Hypothalamus (tissue), 51 donors: ENCODE results near the gene MRPL11.
"Not testable (repeated sequence)": the region's sequence is repeated elsewhere in the genome, so short reads cannot be mapped to it uniquely, and the experiment has no call there.

Source experiments
- DNase-seq, 51 donors: peaks; one replicate each; lab custom pipeline; 2025; lab: John Stamatoyannopoulos, UW

The MRPL11 gene

GRCh38 chr11:66467756-66468155 lies 29.1 kb upstream of the MRPL11 start:
- peak in 14 of 51 donors; percentile 2 to 36 (median 18) for DNase-seq

DNA sequence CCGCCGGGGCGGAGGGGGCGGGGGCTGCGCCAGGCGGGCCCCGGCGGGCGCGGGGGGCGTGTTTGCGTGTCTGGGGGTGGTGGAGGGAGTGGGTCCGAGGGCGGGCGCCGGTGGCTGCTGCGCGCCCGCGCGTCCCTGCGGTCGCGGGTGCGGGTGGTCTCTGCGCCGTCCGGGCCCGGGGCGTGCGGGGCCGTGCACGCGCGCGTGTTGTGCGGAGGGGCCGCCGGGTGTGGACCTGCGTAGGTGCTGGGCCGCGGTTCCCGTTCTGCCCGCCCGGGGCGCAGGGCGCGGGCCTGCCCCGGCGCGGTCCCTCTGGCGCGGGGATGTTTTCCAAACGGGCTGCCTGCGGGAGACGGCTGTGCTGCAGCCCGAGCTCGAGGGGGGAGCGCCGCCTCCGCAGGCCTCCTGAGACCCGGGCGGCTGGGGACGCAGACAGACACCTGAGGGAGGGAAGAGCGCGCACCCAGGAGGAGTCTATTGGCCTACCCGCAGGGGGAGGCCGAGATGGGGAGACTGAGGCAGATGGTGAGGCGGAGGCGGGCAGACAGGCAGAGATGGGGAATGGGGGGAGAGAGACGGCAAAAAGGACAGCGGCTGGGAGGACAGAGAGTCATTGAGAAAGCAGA lies 28.5 kb upstream of the MRPL11 start:
- peak in 10 of 51 donors; percentile 13 to 58 (median 38) for DNase-seq

GRCh38 chr11:66466225-66467033 lies 27.8 kb upstream of the MRPL11 start, which contains the start of gene PELI3:
PELI3 (plus strand) TSS chr11:66466905; CDS start chr11:66468129, 1,224 bp downstream.
- DNase-seq: peak; percentile 38 to 98 (median 88)

DNA sequence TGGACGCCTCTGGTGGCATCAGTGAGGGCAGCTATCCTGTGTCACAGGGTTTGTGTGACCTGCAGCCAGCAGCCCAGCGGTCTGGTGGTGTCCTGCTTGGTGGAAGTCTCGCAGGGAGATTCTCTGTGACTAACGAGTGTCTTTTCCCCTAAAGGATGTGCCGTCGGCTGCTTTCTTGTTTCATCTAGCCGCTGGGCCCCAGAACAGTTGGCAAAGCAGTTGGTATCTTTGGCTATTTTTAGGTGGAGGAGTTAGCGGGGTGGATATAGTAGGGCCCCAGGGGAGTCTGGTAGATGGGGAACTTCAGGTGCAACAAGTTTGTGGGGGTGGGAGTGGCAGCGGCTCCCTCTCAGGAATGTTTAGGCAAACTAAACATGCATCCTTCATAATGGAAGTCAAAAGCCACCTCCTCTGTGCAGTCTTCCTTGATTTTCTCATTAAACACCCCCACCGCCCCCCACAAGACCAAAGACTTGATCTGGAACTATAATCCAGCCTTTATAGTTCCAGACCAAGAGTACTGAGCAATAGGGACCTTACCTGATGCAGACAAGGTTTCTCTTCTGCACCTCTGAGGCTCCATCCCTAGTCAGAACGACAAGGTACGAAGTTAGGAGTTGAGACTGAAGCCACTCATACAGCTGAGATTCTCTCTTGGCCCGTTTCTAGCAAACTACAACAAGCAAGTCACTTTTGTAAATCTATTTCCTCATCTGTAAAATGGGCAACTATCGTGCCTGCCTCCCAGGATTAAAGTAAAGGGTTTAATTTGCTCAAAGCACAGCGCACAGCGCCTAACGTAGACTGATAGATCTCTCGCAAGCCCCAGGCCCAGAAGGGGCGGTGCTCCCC lies 27.0 kb upstream of the MRPL11 start:
- no peak for DNase-seq

DNA sequence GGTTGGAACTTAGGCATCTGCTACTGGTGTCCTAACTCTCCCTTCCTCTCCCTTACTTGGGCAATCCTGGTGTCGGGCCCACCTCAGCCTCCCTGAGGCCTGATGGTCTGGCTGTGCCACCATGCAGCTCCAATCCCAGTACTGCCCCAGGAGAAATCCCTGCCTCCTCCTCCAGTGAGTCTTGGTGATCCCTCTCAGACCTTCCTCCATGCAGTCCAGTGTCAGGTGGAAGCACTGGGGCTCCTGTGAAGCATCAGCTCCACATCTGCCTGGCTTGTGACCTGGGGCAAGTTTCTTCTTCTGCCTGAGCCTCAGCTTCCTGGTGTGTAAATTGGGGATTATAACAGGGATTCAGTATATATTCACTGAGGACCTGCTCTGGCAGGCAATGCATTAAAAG lies 26.3 kb upstream of the MRPL11 start:
- no peak for DNase-seq

DNA sequence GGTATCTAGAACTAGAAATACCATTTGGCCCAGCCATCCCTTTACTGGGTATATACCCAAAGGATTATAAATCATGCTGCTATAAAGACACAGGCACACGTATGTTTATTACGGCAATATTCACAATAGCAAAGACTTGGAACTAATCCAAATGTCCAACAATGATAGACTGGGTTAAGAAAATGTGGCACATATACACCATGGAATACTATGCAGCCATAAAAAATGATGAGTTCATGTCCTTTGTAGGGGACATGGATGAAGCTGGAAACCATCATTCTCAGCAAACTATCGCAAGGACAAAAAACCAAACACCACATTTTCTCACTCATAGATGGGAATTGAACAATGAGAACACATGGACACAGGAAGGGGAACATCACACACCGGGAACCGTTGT lies 25.5 kb upstream of the MRPL11 start:
- not testable (repeated sequence) for DNase-seq

- DNase-seq: no peak
Observed at GRCh38 chr11:66462911-66463310, 24.3 kb upstream of the MRPL11 start.

DNA sequence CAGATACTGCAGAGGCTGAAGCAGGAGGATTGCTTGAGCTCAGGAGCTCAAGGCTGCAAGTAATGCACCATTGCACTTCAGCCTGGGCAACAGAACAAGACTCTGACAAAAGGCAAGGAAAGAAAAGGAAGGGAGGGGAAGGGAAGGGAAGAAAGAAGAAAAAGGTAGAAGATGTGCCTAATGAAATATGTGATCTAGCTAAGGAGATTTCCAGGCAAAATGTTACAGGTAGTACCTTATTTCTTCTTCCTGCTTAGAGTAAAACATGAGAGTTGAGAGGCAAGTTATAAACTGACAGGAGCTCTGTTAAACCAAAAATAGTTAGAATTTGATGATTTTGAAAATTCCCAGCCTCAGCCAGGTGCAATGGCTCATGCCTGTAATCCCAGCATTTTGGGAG lies 23.4 kb upstream of the MRPL11 start:
- no peak for DNase-seq

- DNase-seq: no peak
Observed at GRCh38 chr11:66459138-66459778, 20.6 kb upstream of the MRPL11 start.

DNA sequence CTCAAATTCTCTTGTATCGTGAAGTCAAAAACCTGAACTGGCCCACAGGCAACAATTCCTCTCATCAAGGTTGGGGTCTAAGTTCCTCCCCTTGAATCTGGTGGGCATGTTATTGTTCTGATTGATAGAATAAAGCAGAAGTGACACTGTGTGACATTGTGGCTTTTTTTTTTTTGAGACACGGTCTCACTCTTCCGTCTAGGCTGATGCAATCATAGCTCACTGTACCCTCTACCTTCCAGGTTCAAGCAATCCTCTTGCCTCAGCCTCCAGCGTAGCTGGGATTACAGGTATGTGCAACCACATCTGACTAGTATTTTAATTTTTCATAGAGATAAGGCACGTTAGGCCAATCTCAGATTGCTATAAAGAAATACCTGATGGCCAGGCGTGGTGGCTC lies 19.2 kb upstream of the MRPL11 start:
- DNase-seq: no peak

DNA sequence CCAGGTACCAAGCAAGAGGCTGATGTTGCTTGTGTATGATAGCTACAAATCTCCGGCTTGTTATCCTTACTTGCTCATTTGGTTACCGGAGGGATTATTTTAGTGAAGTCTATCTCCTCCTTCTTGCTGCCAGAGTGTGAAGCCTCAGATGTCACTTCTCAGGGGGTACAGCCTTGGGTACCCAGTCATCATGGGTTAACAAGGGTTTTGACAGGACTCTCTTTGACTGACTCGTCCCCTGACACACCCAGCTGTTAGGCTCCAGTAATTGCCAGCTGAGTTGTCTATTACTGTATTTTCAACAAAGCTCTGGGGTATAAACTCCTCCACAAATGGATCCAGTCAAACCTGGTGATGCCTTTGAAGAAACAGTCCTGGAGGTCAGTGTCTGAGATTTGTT lies 16.2 kb upstream of the MRPL11 start:
- DNase-seq: no peak

GRCh38 chr11:66454247-66454646 lies 15.6 kb upstream of the MRPL11 start:
- no peak for DNase-seq

GRCh38 chr11:66451663-66452062 lies 13.0 kb upstream of the MRPL11 start:
- DNase-seq: no peak

- no peak for DNase-seq
Observed at GRCh38 chr11:66450560-66450959, 11.9 kb upstream of the MRPL11 start.

GRCh38 chr11:66448523-66448922 lies 9.9 kb upstream of the MRPL11 start:
- no peak for DNase-seq

DNA sequence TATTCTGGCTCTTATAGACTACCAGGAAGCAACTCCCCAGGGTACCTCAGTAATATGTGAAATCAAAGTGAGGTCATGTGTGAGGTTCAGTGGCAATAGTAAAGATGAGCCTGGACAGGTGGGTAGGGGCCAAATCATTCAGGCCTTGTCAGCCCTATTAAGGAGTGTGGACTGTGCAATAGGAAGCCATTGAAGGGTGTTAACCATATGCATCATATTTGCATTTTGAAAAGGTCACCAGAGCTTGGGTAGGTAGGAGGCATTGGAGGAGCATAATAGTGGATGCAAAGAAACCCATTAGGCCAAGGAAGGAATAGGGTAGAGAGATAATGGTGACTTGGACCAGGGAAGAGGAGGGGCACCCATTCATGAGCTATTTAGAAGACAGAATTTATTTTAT lies 8.4 kb upstream of the MRPL11 start:
- DNase-seq: no peak

- DNase-seq: no peak
Observed at GRCh38 chr11:66443602-66444001, 5.0 kb upstream of the MRPL11 start.

DNA sequence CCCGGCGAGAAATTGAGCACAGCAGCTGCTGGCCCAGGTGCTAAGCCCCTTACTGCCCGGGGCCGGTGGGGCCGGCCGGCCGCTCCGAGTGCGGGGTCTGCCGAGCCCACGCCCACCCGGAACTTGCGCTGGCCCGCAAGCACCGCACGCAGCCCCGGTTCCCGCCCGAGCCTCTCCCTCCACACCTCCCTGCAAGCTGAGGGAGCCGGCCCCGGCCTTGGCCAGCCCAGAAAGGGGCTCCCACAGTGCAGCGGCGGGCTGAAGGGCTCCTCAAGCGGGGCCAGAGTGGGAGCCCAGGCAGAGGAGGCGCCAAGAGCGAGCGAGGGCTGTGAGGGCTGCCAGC lies 2.3 kb upstream of the MRPL11 start:
- DNase-seq: not testable (repeated sequence)

DNA sequence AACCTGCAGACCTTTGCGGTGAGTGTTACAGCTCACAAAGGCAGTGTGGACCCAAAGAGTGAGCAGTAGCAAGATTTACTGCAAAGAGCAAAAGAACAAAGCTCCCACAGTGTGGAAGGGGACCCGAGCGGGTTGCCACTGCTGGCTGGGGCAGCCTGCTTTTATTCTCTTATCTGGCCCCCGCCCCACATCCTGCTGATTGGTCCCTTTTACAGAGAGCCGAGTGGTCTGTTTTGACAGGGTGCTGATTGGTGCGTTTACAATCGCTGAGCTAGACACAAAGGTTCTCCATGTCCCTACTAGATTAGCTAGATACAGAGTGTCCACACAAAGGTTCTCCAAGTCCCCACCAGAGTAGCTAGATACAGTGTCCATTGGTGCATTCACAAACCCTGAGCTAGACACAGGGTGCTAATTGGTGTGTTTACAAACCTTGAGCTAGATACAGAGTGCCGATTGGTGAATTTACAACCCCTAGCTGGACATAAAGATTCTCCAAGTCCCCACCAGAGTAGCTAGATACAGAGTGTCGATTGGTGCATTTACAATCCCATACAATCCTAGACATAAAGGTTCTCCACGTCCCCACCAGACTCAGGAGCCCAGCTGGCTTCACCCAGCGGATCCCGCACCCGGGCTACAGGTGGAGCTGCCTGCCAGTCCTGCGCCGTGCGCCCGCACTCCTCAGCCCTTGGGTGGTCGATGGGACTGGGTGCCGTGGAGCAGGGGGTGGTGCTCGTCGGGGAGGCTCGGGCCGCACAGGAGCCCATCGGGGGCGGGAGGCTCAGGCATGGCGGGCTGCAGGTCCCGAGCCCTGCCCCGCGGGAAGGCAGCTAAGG lies 1.7 kb upstream of the MRPL11 start:
- DNase-seq: not testable (repeated sequence)

DNA sequence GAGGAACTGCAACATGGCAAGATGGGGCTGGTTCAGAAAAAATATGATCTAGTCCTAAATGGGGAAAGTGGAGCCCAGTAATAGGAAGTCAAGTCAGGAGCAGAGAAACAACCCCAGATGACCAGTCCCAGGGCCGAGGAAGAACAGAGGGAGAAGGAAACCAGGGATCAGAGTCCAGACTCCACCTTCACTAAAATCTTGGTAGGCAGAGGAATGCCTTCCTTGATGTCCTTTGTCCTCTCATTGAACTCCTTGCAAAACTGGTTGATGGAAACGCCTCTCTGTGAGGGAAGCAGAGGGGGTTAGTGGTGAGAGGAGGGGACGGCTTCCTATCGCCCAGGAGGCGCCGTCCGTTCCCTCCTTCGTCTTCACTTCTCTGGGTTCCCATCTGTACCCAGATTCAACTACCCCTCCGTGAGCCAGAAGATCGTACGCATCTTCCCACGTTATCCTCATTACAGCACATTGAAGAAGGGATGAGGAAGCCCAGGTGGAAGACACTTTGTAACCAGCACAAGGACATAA lies 607 bp downstream of the MRPL11 start:
- no peak for DNase-seq
